Measurements from ENCODE around the gene ODAD4.

The ODAD4 gene

DNA sequence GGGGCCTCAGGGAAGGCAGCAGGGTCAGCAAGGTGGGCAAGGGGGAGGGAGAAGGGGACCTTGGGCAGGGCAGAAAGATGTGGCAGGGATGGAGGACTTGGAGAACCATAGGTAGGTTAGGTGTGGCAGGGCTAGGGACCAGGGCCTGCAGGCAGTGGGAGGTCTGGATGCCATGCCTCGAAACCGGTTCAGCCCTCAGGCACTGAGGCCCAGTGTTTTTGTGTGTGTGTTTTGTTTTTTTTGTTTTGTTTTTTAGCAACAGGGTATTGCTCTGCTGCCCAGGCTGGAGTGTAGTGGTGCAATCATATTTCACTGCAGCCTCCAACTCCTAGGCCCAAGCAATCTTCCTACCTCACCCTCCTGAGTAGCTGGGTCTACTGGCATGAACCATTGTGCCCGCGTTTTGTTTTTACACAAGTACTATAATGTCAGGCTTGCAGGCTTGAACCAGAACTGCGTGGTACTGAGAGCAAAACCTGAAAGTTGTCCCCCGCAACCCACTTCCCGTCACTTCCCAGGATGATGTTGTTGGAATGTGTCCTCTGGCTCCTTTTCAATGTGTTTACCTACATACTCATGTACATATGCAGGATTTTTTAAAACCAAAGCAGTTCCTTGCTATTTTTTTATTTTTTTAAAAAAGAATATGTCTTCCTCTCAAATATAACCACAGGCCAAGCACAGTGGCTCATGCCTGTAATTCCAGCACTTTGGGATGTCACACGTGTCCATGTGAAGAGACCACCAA lies 12.4 kb downstream of the ODAD4 start:
- DNase-seq: no peak

DNA sequence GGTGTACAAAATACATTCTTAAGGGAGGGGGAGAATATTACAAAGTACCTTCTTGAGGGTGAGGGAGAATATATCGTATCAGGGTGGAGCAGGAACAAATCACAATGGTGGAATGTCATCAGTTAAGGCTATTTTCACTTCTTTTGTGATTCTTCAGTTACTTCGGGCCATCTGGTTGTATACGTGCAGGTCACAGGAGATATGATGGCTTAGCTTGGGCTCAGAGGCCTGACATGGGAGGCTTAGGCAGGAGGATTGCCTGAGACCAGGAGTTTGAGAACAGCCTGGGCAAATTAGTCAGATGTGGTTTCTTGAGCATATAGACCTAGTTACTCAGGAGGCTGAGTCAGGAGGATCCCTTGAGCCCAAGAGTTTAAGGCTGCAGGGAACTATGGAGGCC lies 13.1 kb downstream of the ODAD4 start:
- DNase-seq: no peak

DNA sequence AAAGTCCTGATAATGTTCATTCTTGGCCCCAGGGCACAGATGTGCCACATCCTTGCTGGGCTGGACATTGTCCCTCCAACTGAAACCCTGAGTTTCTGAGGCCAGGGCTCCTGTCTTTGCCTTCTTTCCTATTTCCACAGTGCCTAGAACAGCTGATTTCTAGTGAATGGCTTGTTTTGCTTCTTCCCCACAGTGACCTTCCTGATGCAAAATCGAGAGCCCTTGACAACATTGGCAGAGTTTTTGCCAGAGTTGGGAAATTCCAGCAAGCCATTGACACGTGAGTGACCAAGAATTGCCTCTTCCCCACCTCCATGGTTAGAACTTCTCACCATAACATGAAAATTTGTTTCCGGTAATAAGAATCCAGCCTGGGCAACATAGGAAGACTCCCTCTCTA lies 14.5 kb downstream of the ODAD4 start:
- DNase-seq: no peak

DNA sequence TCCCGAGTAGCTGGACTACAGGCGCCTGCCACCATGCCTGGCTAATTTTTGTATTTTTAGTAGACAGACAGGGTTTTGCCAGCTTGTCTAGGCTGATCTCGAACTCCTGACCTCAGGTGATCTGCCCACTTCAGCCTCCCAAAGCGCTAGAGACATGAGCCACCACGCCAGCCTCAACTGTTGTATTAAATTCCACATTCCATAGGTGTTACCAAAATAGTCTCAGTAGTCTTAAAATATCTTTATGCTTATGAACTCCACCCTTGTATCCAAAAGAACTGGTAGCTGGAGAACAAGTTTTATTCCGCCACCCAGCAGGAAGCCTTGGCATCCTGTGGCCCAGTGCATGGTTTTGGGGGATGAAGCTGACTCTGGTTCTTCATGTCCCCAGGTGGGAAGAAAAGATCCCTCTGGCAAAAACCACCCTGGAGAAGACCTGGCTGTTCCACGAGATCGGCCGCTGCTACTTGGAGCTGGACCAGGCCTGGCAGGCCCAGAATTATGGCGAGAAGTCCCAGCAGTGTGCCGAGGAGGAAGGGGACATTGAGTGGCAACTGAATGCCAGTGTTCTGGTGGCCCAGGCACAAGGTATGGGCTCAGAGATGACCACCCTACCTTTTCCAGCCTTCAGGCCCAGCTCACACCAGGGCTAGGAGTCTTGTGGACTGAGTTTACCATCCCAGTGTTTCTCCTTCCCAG lies 18.5 kb downstream of the ODAD4 start:
- no peak for DNase-seq

DNA sequence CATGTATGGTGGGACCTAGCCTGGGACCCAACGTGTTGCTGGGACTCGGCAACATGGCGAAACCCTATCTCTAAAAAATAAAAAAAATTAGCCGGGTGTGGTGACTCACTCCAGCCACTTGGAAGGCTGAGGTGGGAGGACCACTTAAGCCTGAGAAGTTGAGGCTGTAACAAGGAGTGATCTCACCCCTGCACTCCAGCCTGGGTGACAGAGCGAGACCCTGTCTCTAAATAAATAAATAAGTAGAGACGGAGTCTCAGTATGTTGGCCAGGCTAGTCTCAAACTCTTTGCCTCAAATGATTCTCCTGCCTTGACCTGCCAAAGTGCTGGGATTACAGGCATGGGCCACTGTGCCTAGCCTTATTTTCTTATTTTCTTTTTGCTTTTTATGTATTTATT lies 26.1 kb downstream of the ODAD4 start:
- DNase-seq: no peak

DNA sequence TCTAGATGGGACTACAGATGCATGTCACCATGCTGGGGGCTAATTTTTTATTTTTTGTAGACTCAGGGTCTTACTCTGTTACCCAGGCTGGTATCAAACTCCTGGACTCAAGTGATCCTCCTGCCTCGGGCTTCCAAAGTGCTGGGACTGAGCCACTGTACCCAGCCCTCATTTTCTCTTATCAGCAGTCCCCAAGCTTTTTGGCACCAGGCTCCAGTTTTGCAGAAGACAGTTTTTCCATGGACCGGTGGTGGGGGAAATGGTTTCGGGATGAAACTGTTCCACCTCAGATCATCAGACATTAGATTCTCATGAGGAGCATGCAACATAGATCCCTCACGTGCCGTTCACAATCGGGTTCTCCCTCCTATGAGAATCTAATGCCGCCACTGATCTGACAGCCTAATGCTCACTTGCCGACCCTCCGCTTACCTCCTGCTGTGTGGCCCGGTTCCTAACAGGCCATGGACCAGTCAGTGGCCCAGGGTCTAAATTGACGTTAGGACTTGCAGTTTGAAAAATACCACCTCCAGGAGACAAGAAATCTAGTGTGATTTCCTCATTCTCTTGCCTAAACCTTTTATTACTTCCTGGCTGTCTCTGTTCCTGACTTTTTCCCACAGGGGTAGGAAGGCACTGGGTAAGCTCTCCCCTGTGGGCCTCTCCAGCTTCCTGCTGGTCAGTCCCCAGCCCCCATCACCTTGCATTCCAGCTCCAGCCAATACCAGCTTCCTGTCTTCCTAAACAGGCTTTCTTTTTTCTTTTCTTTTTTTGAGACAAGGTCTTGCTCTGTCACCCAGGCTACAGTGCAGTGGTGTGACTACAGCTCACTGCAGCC lies 26.8 kb downstream of the ODAD4 start:
- no peak for DNase-seq

DNA sequence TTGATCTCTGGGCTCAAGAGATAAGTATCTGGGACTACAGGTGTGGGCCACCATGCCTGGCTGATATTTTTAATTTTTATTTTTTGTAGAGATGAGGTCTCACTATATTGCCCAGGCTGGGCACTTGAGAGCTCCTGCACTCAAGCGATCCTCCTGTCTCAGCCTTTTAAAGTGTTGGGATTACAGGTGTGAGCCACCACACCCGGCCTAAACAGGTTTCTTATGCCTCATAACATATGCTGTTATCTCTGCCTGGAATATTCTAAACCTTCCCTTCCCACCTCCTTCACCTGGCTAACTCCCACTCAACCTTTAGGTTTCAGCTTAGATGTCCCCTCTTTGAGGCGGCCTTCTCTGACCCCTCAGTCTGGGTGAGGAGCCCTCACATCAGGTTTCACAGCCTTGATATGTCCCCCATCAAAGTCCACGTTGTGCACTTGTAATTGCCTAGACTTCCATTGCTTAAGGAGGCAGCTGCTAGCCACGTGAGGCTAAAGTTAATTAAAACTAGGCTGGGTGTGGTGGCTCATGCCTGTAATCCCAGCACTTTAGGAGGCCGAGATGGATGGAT lies 27.5 kb downstream of the ODAD4 start:
- no peak for DNase-seq

DNA sequence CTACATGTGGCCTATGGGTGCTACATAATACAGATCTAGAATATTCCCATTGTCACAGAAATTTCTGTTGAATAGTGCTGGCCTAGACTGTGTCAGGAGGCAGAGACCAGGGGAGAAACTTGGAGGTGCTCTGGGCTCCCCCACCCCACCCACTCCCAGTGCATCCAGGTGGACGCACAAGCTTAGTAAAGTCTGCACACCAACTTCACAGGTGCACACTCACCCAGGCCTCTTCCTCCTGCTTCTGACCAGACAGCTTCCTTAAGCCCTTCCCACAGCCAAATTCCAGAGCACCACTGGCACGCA lies 28.6 kb downstream of the ODAD4 start:
- no peak for DNase-seq

DNA sequence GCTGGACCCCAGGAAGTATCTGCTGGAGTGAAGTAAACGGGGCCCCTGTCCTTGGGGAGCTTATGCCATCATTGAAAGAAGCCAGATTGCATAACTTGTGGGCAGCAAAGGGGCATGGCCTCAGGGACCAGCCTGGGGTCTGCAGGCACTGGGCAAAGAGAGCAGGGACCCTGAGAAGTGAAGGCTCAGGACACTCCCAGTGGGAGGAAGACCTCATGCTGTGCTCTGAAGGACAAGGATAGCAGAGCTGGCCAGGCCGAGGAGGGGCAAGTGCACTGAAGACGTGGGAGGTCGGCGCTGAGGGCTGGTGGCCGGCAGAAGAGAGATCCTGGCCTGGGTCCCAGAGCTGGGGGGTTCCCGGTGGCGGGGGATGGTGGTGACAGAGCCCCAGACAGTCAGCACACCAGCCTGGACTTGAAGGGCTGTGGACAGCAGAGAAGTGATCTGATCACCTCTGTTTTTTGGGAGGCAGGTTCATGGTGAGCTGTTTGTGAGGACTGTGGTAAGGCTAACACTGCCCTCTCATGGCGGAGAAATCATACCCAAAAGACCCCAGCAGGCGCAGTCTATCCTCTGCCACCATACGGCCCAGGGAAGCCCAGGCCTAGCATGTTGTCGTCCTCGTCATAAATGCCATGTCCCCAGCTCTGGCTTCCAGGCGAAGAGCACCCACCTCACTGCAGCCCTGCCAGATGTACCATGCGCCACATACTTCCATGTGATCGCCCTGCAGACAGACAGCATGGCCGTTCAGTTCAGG lies 29.1 kb downstream of the ODAD4 start:
- DNase-seq: peak; percentile 17 to 56

DNA sequence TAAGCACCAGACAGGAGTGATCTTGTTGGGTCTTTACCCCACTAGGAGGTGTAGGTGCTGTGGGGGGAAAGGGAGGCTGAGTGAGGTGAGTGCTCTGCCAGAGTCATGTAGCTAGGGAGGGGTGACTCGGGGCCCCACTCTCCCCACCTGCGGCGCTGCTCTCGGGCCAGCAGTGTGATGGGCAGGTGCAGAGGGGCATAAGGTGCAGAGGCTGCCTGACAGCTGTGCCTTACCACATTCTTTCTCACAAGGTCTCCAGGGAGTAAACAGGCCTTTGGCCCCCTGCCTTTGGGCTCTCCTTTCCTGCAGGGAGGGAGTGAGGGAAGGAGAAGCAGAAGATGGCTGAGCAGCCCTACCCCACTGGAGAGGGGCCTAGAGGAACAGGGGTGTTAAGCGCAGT lies 31.7 kb downstream of the ODAD4 start:
- DNase-seq: no peak

DNA sequence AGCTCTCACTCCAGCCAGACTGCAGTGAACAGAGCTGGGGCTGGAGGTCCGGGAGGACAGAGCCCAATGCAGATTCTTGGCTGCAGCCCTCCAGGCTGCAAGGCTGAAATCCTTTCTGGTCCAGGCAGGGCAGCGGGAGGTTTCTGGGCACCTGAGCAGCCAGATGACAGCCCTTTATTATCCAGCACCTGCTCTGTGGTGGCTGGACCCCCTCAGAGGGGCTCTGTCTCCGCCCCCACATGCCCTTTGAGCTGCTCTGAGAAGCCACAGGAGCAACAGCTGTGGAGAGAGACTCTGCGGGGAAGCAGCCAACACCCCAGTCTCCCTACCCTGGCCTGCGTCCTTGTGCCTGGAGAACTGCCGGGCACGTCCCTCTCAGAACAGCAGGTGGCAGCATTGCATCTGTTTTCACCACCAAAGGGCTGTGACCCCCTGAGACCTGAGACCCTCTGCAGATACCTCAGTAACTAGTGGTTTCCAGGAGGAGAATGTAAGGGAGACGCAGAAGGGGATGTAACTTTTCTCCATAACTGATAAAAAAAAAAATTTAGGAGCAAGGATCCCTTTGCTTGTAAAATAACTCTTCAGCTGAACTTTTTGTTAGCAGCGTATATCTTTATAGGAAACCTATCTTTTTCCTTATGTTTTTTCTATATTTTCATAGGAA lies 32.5 kb downstream of the ODAD4 start:
- peak; percentile 80 to 82 for DNase-seq

DNA sequence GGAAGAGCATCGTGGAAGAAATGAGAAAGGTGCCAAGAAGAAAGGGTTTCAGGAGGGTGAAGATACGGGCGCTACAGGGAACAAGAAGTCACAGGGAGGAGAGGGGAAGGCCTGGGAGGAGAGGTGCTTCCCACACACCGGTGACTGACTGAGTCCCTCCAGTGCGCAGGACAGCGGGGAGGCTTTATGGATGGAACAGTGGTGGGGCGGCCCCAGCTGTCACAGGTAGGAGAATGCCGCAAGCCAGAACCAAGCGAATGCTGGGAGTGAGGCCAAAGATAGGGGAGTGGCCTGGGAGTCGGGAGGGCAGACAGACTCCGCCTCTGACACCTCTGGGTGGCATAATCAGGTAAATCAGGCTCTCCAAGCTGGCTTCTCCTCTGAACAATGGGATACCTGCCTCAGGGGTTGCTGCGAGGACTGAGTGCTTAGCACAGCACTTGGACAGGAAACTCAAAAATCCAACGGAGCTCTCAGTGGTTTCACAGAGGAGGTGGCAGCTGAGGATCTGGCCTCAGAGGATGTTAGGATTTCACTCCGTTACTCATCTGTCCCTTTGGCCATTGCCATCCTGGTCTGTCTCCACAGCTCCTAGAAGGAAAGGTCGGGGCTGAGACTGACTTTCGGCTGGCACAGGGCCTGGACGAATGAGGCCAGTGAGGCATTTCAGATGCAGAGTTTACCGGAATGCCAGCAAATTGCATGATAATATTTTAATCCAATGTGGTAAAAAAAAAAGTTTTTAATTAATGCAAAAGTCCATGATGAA lies 35.5 kb downstream of the ODAD4 start:
- peak; percentile 97 to 98 for DNase-seq

DNA sequence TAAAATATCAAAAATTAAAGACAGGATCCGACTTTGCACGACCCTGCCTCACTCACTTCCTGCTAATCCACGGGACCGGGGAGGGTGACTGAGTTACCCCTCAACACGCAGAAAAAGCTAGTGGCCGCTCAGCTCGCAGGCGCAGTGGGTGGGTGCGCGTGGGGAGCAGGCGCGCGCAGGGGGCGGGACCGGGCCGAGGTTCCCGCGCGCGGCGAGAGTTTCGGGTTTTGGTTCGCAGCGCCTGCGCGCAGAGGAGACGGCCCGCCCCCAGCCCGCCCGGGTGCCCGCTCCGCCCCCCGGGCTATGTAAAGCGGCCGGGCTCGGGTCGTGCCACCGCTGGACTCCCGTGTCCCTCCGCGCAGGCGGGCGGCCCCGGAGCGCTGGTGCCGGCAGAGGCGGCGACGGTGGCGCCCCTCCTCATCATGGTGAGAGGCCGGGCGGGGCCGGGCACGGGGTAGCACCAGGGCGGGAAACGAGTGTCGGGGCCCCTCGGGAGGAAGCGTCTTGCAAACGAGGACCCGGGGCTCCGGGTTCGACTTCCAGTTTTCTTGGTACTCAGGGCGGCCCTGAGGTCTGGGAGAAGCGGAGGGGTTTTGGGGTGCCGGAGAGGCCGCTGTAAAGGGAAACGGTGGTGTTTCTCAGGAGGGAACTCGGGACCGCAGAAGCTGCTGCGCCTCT lies 36.2 kb downstream of the ODAD4 start, which contains the start of gene CNP:
CNP (plus strand) TSS at position 333 of the 678 bp plus-strand sequence; CDS start at position 423, 90 bp downstream.
- peak; percentile 86 to 93 for DNase-seq

DNA sequence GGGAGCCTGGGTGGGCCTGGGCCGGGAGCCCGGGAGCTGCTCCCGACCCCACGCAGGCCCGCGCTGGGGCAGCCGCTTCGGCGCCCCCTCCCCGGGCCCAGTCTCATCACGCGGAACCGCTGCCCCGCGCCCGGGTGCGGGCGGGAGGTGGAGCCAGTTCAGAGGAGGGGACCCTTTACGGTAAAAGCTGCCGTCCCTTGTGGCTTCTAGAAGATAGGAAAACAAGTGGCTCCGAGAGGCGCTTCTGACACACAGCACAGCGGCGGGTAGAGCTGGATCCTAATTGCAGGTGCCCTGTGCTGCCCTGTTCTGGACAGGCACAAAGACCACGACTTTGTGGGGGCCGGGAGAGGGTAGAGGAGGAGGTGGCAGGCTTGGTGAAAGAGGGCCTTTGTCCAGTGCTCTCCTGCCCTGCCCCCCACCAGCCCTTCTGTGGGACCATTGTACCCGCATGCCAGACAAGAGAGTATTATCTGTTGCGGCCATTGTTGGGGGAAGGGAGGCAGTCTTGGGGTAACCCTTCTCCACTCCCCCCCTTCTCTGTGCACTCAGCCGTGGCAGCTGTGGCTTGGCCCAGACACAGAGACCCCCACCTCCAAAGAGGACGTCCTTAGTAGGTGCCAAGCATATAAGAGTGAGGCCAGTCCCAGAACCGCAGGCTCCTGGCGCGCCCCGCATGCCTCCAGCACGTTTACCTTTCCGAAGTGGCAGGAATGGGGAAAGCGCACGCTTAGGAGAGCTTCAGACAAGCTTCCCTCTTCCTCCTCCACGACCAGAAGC lies 36.9 kb downstream of the ODAD4 start:
- peak in 1 of 2 experiments; percentile 26 for DNase-seq

DNA sequence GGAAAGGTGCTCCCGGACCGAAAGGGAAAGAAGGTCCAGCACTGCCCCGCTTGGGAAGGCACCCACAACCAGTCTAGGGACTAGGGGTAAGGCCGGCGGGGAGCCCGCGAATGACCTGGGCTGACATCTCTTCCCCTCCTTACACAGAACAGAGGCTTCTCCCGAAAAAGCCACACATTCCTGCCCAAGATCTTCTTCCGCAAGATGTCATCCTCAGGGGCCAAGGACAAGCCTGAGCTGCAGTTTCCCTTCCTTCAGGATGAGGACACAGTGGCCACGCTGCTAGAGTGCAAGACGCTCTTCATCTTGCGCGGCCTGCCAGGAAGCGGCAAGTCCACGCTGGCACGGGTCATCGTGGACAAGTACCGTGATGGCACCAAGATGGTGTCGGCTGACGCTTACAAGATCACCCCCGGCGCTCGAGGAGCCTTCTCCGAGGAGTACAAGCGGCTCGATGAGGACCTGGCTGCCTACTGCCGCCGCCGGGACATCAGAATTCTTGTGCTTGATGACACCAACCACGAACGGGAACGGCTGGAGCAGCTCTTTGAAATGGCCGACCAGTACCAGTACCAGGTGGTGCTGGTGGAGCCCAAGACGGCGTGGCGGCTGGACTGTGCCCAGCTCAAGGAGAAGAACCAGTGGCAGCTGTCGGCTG lies 37.6 kb downstream of the ODAD4 start:
- no peak for DNase-seq

DNA sequence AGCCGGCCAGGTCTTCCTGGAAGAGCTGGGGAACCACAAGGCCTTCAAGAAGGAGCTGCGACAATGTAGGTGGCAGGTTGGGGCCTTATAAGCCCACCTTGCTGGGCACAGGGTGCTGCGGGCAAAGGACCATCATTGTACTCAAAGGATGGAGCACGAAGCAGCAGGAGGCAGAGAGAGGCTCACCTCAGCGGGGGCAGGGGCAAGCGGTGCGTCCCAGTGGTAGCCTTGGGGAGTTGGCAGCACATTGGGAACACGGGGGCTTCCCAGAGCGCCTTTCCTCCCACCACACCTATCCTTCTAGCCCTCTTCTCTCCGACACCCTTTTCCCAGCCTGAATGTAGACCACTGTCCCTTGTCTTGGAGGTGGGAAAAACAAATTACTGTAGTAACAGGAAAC lies 38.3 kb downstream of the ODAD4 start:
- no peak for DNase-seq

DNA sequence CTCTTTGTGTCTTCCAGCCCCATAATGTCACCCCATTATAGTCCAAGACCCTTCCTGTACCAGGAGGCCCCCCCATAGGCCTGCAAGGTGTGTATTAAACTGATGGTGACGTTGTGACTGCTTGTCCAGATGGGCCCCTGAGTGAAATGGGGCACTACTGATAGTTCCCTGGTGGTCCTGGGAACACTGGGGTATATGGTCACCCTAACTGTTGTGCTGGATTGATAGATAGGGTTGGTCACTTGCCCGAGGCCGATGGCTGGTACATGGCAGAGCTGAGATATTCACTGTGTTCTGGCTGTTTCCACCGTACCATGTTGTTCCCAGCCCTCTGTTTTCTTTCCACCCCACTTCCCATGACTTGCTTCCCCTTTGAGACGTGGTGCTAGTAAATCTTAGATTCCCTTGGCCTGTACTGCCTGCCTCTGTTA lies 40.5 kb downstream of the ODAD4 start:
- no peak for DNase-seq

DNA sequence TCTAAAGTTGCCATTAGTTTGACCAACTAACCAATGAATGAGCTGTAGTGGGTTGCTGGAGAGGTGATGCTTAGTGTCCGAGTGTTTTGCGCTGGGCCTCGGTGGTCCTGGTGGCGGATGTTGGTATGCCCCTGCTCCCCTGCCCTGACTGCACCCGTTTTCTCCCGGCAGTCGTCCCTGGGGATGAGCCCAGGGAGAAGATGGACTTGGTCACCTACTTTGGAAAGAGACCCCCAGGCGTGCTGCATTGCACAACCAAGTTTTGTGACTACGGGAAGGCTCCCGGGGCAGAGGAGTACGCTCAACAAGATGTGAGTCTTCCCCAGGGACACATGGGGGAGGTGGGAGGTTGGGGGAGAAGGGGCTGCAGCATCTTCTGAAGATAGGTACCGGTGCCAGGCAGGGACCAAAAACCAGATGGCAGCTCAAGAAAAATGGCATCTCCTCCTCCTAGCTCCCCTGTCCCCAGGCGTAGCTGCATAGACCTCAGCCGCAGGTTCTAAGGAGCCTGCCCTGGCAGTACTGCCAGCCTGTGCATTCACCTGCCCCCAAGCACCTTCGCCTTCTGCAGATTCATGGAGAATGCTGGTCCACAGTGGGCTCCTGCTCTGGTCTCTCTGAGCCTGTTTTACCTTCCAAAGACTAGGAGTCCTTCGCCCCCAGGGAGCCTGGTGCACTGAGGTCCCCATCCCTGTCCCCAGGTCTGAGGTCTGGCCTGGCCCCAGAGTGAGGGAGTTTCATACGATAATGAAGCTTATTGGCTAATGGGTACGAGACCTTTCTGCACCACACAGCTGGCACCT lies 41.5 kb downstream of the ODAD4 start:
- DNase-seq: no peak
